ENCODE results near the gene DNMT3B.

GRCh38 chr20:32727683-32728082 is 34.5 kb upstream of the DNMT3B start:
- TF ChIP-seq EZH2phosphoT487 (IDR thresholded peaks at IDR 0.05; ENCODE audit: borderline replicate concordance, low read length) = no peak
- no peak for TF ChIP-seq CTCF (conservative IDR thresholded peaks at IDR 0.05; ENCODE audit: low read depth, low read length)
- TF ChIP-seq EZH2 (IDR thresholded peaks at IDR 0.05; ENCODE audit: low read length, unreplicated experiment) = no peak
